LNCAP (cell line): Measurements from ENCODE around the gene NFIX.

Experiments
- CTCF ChIP-seq: fragments of 450-650 bp; IDR thresholded peaks from 2 replicates; pipeline ENCODE4 v1.5.1; 2017; ENCODE audit warnings: mild to moderate bottlenecking

The NFIX gene

GRCh38 chr19:12949363-12950283 is 45.7 kb upstream of the NFIX start:
- no peak for TF ChIP-seq CTCF

- TF ChIP-seq CTCF, result no peak
Observed at GRCh38 chr19:12952488-12953137, 42.7 kb upstream of the NFIX start.

GRCh38 chr19:12953138-12953798 is 42.0 kb upstream of the NFIX start:
- no peak for TF ChIP-seq CTCF

- no peak for TF ChIP-seq CTCF
Observed at GRCh38 chr19:12953799-12954611, 41.3 kb upstream of the NFIX start.

GRCh38 chr19:12954612-12954962 is 40.7 kb upstream of the NFIX start:
- TF ChIP-seq CTCF, result no peak

- TF ChIP-seq CTCF, result no peak
Observed at GRCh38 chr19:12955996-12956395, 39.3 kb upstream of the NFIX start.
